Spleen (tissue), 11 donors: ENCODE data around the gene WHRN. TPM values are rescaled to one million over a fixed set of nuclear protein-coding genes. Genes with fewer than 3 reads are reported as not detected.

Experiments used
- DNase-seq: peaks from one replicate; pipeline ENCODE4 v3.0.0-alpha.2; 2020
- H3K27ac ChIP-seq, 8 donors: fragments of 200-600 bp; sonication (generic) in 7 of 8; 1 replicate in 4 of 8; 2 replicates in 4 of 8; pipeline versions ENCODE4 v1.5.0 to v1.8.0; 2016 to 2021; ENCODE audit warnings: inconsistent platforms in 4 of 8, mild to moderate bottlenecking in 4 of 8, moderate library complexity in 1 of 8
- H3K27me3 ChIP-seq, 7 donors: fragments of 200-600 bp; sonication (generic) in 6 of 7; replicated peaks in 1 of 7; 1 replicate in 4 of 7; 2 replicates in 3 of 7; pipeline versions ENCODE4 v1.5.0 to v1.8.0; 2016 to 2021; ENCODE audit warnings: inconsistent platforms in 3 of 7, mild to moderate bottlenecking in 1 of 7
- H3K36me3 ChIP-seq, 6 donors: fragments of 200-600 bp; sonication (generic) in 5 of 6; 1 replicate in 4 of 6; 2 replicates in 2 of 6; pipeline versions ENCODE4 v1.5.0 to v1.8.0; 2016 to 2021; ENCODE audit warnings: inconsistent platforms in 2 of 6
- H3K4me1 ChIP-seq, 6 donors: fragments of 200-600 bp; sonication (generic) in 5 of 6; 1 replicate in 3 of 6; 2 replicates in 3 of 6; pipeline versions ENCODE4 v1.5.0 to v1.8.0; 2016 to 2021; ENCODE audit warnings: inconsistent platforms in 3 of 6
- H3K4me3 ChIP-seq, 8 donors: fragments of 200-600 bp; sonication (generic) in 7 of 8; 1 replicate in 4 of 8; 2 replicates in 4 of 8; pipeline versions ENCODE4 v1.5.0 to v1.8.0; 2016 to 2021; ENCODE audit warnings: inconsistent platforms in 4 of 8, mild to moderate bottlenecking in 4 of 8, moderate library complexity in 2 of 8
- H3K9me3 ChIP-seq, 8 donors: fragments of 200-600 bp; sonication (generic) in 7 of 8; 1 replicate in 4 of 8; 2 replicates in 4 of 8; pipeline versions ENCODE4 v1.5.0 to v1.8.0; 2016 to 2021; ENCODE audit warnings: inconsistent platforms in 4 of 8
- CTCF ChIP-seq, 11 experiments: fragments of 200-600 bp in 7 of 11; fragments of 450-650 bp in 4 of 11; sonication (generic) in 4 of 11; IDR thresholded peaks in 8 of 11; conservative IDR thresholded peaks in 3 of 11; 1 replicate in 7 of 11; 2 replicates in 4 of 11; pipeline versions ENCODE4 v1.4.0 to v1.8.0; 2016 to 2021; ENCODE audit warnings: antibody characterized with exemption in 11 of 11, inconsistent platforms in 4 of 11, mild to moderate bottlenecking in 1 of 11
- POLR2A ChIP-seq, 3 donors: fragments of 450-650 bp; IDR thresholded peaks; one replicate each; pipeline ENCODE4 v1.5.1; 2017; ENCODE audit warnings: antibody characterized with exemption in 3 of 3, mild to moderate bottlenecking in 1 of 3
- POLR2AphosphoS5 ChIP-seq, 3 donors: sonication (generic); formaldehyde crosslinking; IDR thresholded peaks; one replicate each; pipeline ENCODE4 v1.5.1; 2017; ENCODE audit warnings: antibody characterized with exemption in 3 of 3
- WGBS, 5 donors: extraction: QIAGEN DNeasy Blood & Tissue Kit in 3 of 5; methylation state at CpG; one replicate each; pipeline versions ENCODE4 v1.1.5 to v1.1.7; 2013 to 2018; 5-methylcytosine and 5-hydroxymethylcytosine counted together
- intact Hi-C: fragments of 100-400 bp; cut with DNase I; formaldehyde crosslinking; loops from one replicate; pipeline ENCODE4 v1.15.0; 2023; ENCODE audit warnings: low total_unique reads
- polyA plus RNA-seq, 3 donors: library from polyadenylated mRNA; stranded (reverse); fragments of 200-250 nt; gene quantifications; one replicate each; pipeline ENCODE4 v1.2.1, GENCODE V29; 2013
- total RNA-seq, 7 donors: library from RNA; depleted of rRNA in 3 of 7; stranded (reverse); fragments of >200 nt in 3 of 7; fragmentation: NEBNext Ultra II Directional in 4 of 7; extraction: Animal tissue kit (Norgen Biotek cat#: 25700) in 4 of 7; gene quantifications; one replicate each; pipeline versions ENCODE4 v1.1.0 to v1.2.1, GENCODE V29; 2016 to 2021
- donor health status: healthy with polysubstance abuse.
- donor health status: DM: no; HTN: no; CAD: no; lungs with moderate emphysema.
- donor health status: DM: no; HTN: no; CAD: no.
- donor health status: Bipolar disorder and iron deficiency.
- donor health status: healthy.
- donor health status: DM: no; HTN: no; CAD: no.
- donor health status: DM: yes; HTN: yes; CAD: no.

Gene WHRN
- total and polyA plus RNA-seq, 10 donors = 3.7 to 51.6 (median 26.8) TPM

- intact Hi-C loops = no loop called here
- no peaks in the 10 kb centered on the region for H3K9me3 ChIP-seq
- 84 to 94% (median 91%) methylated on average over 6 of the region's 6 CpGs for WGBS, 5 donors
- H3K4me1 ChIP-seq = peaks cover 0 to 14% (median 5%) of the 10 kb centered on the region in 6 donors
- no peak overlapping the region for H3K4me3 ChIP-seq
- peaks cover 0 to 7% (median 0%) of the 10 kb centered on the region in 6 donors for H3K36me3 ChIP-seq
- no peak overlapping the region for H3K27ac ChIP-seq
- TF ChIP-seq POLR2AphosphoS5 (IDR thresholded peaks at IDR 0.05) (no peak), CTCF (IDR thresholded peaks at IDR 0.05 in 8 of 11, conservative IDR thresholded peaks at IDR 0.05 in 3 of 11) (no peak), POLR2A (IDR thresholded peaks at IDR 0.05) (no peak)
- peak; percentile 22 for DNase-seq
- no peaks in the 10 kb centered on the region for H3K27me3 ChIP-seq
Measured at GRCh38 chr9:114429488-114429887, 75.8 kb downstream of the WHRN start.

- Histone ChIP-seq H3K27ac (no peak overlapping the region), H3K4me3 (no peak overlapping the region), H3K36me3 (peaks cover 0 to 17% (median 0%) of the 10 kb centered on the region in 6 donors), H3K4me1 (peaks cover 0 to 5% (median 0%) of the 10 kb centered on the region in 6 donors), H3K27me3 (no peaks in the 10 kb centered on the region), H3K9me3 (no peaks in the 10 kb centered on the region)
- TF ChIP-seq POLR2AphosphoS5 (IDR thresholded peaks at IDR 0.05) = no peak
- TF ChIP-seq CTCF (IDR thresholded peaks at IDR 0.05 in 8 of 11, conservative IDR thresholded peaks at IDR 0.05 in 3 of 11) = no peak
- TF ChIP-seq POLR2A (IDR thresholded peaks at IDR 0.05) = no peak
- peak; percentile 51 for DNase-seq
- 90 to 94% (median 91%) methylated on average over 8 of the region's 8 CpGs for WGBS, 5 donors
- intact Hi-C loops = no loop called here
Measured at GRCh38 chr9:114428466-114428865, 76.8 kb downstream of the WHRN start.

DNA sequence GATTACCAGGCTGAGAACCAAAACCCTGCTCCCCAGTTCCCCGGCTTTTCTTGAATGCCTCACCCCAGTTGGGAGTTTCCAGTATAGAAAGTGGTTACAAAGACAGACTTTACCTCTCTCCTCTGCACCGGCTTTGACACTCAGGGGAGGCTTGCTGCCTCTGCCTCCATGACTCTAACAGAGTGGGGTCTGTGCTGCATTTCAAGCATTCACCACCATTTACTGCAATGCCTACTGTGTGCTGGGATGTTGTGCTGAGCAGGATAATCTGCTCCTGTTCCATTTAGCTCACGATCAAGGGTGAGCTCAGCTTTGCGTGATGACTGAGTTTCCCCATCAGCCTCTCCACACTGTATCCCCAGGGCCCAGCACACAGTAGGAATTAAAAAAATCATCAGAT lies 77.6 kb downstream of the WHRN start:
- no peak overlapping the region for H3K27ac ChIP-seq
- DNase-seq = peak; percentile 22
- H3K4me1 ChIP-seq = peaks cover 0 to 4% (median 0%) of the 10 kb centered on the region in 6 donors
- peaks cover 0 to 22% (median 0%) of the 10 kb centered on the region in 6 donors for H3K36me3 ChIP-seq
- WGBS, 5 donors = 79 to 98% (median 89%) methylated on average over 4 of the region's 4 CpGs
- H3K4me3 ChIP-seq = no peak overlapping the region
- no peaks in the 10 kb centered on the region for H3K9me3 ChIP-seq
- intact Hi-C loops = no loop called here
- TF ChIP-seq POLR2A (IDR thresholded peaks at IDR 0.05) = no peak
- no peak for TF ChIP-seq CTCF (IDR thresholded peaks at IDR 0.05 in 8 of 11, conservative IDR thresholded peaks at IDR 0.05 in 3 of 11)
- TF ChIP-seq POLR2AphosphoS5 (IDR thresholded peaks at IDR 0.05) = no peak
- H3K27me3 ChIP-seq = no peaks in the 10 kb centered on the region

DNA sequence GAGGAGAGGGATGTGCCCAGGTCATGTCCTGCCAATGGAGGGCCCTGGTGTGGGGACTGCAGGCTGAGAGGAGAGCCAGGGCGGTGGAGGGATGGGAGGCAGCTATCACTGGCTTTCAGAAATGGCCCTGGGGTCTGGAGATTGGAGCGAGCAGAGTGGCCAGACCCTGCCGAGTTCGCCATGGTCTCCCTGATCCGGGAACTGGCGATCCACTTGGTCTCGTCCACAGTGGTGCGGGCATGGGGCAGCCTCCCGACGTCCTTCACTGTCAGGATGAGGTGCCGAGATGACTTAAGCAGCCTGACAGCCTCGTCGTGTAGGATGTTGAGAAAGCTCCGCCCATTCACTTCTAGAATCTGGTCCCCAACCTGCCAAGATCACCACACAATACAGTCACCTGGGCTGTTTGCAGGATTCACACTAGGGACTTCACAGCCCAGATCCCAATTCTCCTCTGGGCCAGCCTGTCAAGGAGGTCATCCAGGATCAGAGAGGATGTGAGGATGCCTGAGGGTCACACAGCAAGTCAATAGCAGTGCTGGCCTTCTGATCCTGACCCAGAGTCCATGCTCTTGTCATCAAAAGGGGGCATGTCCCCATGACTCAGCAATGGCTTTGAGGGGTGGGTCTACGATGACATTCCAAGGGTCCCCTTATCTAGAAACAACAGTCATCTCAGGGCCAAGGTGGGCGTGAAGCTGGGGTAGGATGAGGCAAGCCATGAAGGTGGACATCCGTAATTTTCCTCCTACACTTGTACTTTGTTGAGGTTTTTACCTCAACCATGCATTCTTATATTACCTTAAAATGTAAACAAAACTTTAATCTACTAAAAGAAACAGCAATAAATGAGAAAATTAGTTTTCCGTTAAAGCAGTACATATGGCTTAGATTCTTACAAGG lies 79.0 kb downstream of the WHRN start:
- peak; percentile 50 for DNase-seq

More for the DNA sequence above, 79.0 kb downstream of the WHRN start:
- no peak overlapping the region for H3K27ac ChIP-seq
- no peak overlapping the region for H3K4me3 ChIP-seq
- TF ChIP-seq POLR2AphosphoS5 (IDR thresholded peaks at IDR 0.05) (no peak), POLR2A (IDR thresholded peaks at IDR 0.05) (no peak), CTCF (IDR thresholded peaks at IDR 0.05 in 8 of 11, conservative IDR thresholded peaks at IDR 0.05 in 3 of 11) (no peak)
- H3K27me3 ChIP-seq = no peaks in the 10 kb centered on the region
- no peaks in the 10 kb centered on the region for H3K9me3 ChIP-seq
- 77 to 92% (median 84%) methylated on average over 18 of the region's 18 CpGs for WGBS, 5 donors
- peaks cover 0 to 28% (median 0%) of the 10 kb centered on the region in 6 donors for H3K36me3 ChIP-seq
- intact Hi-C loops = no loop called here
- H3K4me1 ChIP-seq = peaks cover 0 to 4% (median 0%) of the 10 kb centered on the region in 6 donors
